Naive thymus-derived CD4-positive, alpha-beta T cell (primary cell): ENCODE results near the gene PLOD1. TPM values are rescaled to one million over a fixed set of nuclear protein-coding genes. Genes with fewer than 3 reads are reported as not detected.

Experiments used
- ATAC-seq: fragments of 150-1000 bp; cut with Tn5 transposase; 2 replicates; pipeline ENCODE4 v1.10.0; 2021; ENCODE audit warnings: mild to moderate bottlenecking, moderate library complexity
- CTCF ChIA-PET: fragments of 350-600 bp; sonication (Branson Sonifier 250); formaldehyde crosslinking; loops from one replicate; lab custom pipeline; 2021; ENCODE audit warnings: antibody characterized with exemption; lab: Charles Lee
- POLR2A ChIA-PET: fragments of 350-600 bp; sonication (Branson Sonifier 250); formaldehyde crosslinking; loops from one replicate; lab custom pipeline; 2021; ENCODE audit warnings: antibody characterized with exemption, inconsistent platforms; lab: Charles Lee
- DNase-seq, 9 donors: peaks; one replicate each; pipeline versions ENCODE4 v3.0.0 to v3.0.0-alpha.2; 2020 to 2022; ENCODE audit warnings: mixed read lengths in 1 of 9
- H3K27ac ChIP-seq: one replicate; pipeline ENCODE4 v1.7.0; 2013; ENCODE audit warnings: mild to moderate bottlenecking, low read depth, low read length, moderate library complexity
- H3K27me3 ChIP-seq, 2 donors: one replicate each; pipeline ENCODE4 v1.7.0; 2013; ENCODE audit warnings: low read length in 2 of 2, mild to moderate bottlenecking in 2 of 2, moderate library complexity in 2 of 2; ENCODE audit not compliant: control insufficient read depth in 2 of 2, insufficient read depth in 2 of 2
- H3K36me3 ChIP-seq, 3 experiments: 1 replicate in 2 of 3; 2 replicates in 1 of 3; pipeline ENCODE4 v1.7.0; 2013; ENCODE audit warnings: low read length in 3 of 3, mild to moderate bottlenecking in 3 of 3, moderate library complexity in 1 of 3; ENCODE audit not compliant: insufficient read depth in 3 of 3, control insufficient read depth in 2 of 3
- H3K4me1 ChIP-seq, 2 donors: one replicate each; pipeline ENCODE4 v1.7.0; 2013; ENCODE audit warnings: low read length in 2 of 2, mild to moderate bottlenecking in 2 of 2, moderate library complexity in 1 of 2; ENCODE audit not compliant: control insufficient read depth in 2 of 2, insufficient read depth in 2 of 2
- H3K4me3 ChIP-seq: 2 replicates; pipeline ENCODE4 v1.7.0; 2013; ENCODE audit warnings: mild to moderate bottlenecking, low read length
- H3K9me3 ChIP-seq, 3 experiments: 1 replicate in 2 of 3; 2 replicates in 1 of 3; pipeline ENCODE4 v1.7.0; 2013; ENCODE audit warnings: low read length in 3 of 3; ENCODE audit not compliant: control insufficient read depth in 2 of 3
- H3K27ac Mint-ChIP-seq, 9 donors: one replicate each; pipeline ENCODE4 v1.8.0; 2020 to 2022; ENCODE audit warnings: mixed read lengths in 9 of 9, mild to moderate bottlenecking in 8 of 9, moderate library complexity in 5 of 9, inconsistent platforms in 2 of 9
- H3K27me3 Mint-ChIP-seq, 5 donors: one replicate each; pipeline ENCODE4 v1.8.0; 2021 to 2022; ENCODE audit warnings: mixed read lengths in 5 of 5, mild to moderate bottlenecking in 1 of 5
- H3K36me3 Mint-ChIP-seq, 5 donors: one replicate each; pipeline ENCODE4 v1.8.0; 2020 to 2022; ENCODE audit warnings: mixed read lengths in 5 of 5, mild to moderate bottlenecking in 3 of 5, inconsistent platforms in 1 of 5
- H3K4me1 Mint-ChIP-seq, 7 donors: one replicate each; pipeline ENCODE4 v1.8.0; 2020 to 2022; ENCODE audit warnings: mixed read lengths in 7 of 7, mild to moderate bottlenecking in 3 of 7, inconsistent platforms in 1 of 7
- H3K4me3 Mint-ChIP-seq, 10 donors: one replicate each; pipeline ENCODE4 v1.8.0; 2020 to 2022; ENCODE audit warnings: mild to moderate bottlenecking in 10 of 10, mixed read lengths in 10 of 10, moderate library complexity in 6 of 10, inconsistent platforms in 2 of 10
- H3K9me3 Mint-ChIP-seq, 11 donors: one replicate each; pipeline ENCODE4 v1.8.0; 2020 to 2022; ENCODE audit warnings: mixed read lengths in 11 of 11, mild to moderate bottlenecking in 4 of 11, inconsistent platforms in 1 of 11, moderate library complexity in 1 of 11
- intact Hi-C, 2 donors: fragments of 100-400 bp; cut with micrococcal nuclease; formaldehyde crosslinking; loops; one replicate each; pipeline ENCODE4 v1.15.1; 2023
- polyA plus RNA-seq, 2 donors: library from polyadenylated mRNA; unstranded; fragments of 300-500 nt; fragmentation: Illumina TruSeq; gene quantifications; one replicate each; pipeline ENCODE4 v1.2.3, GENCODE V29; 2021
- total RNA-seq, 6 experiments: library from RNA in 5 of 6; stranded (reverse) in 5 of 6; gene quantifications; 1 replicate in 5 of 6; 2 replicates in 1 of 6; pipeline ENCODE4 v1.2.3 and lab custom pipeline; 2021 to 2026

PLOD1 gene
- total and polyA plus RNA-seq, 7 experiments from 2014 or later, result 1.8 to 24.2 (median 4.2) TPM

DNA sequence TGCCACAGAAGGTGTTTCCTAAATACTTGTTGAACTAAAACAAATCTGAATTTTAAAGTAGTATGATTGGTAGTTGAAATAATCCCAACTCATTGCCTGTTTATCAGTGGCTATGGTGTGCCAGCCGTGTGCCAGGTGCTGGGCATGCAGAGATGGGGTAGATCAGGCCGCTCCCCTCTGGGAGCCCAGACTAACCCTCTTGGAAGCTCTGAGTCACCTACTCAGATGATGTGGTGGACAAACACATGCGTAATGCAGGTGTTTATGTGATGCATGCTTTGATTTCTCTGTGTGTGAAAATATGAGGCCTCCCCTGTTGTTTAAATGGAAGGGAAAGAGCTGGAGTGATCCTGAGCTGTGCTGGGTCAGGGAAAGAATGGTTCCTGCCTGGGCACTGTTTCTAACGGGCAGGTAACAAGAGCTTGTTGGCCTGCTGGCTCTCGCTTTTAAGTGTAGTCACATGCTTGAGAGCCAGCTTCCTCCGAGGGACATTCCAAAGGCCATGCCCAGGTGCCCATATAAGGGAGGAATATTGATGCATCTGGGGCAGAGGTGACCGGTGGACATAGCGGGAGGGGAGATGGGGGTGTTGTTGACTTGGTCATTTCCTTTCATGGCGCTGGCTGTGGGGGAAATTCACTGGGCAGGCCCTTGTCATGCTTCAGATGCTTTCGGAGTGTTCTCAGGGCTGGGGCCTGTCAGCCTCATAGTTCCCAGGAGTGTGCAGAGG lies 56.0 kb downstream of the PLOD1 start:
- no peaks in the 10 kb centered on the region for H3K9me3 ChIP-seq
- no peak overlapping the region for H3K4me3 ChIP-seq
- Mint-ChIP-seq H3K9me3 (no peaks in the 10 kb centered on the region), H3K36me3 (peaks cover 15 to 55% (median 19%) of the 10 kb centered on the region in 5 donors), H3K27me3 (no peaks in the 10 kb centered on the region), H3K27ac (peak overlapping the region in 2 of 9 donors; percentile 39 to 51), H3K4me1 (peaks cover 7 to 14% (median 8%) of the 10 kb centered on the region in 7 donors), H3K4me3 (no peak overlapping the region)
- ATAC-seq (no peak), DNase-seq (no peak)
- POLR2A ChIA-PET, result interaction anchor here (0.6 kb wide), 1 partner anchor 300 kb away, joined by 3 read pairs; no protein-coding TSS in a partner anchor
- CTCF ChIA-PET, result no interaction called here
- intact Hi-C loops, result no loop called here
- H3K27ac ChIP-seq, result no peak overlapping the region
- no peaks in the 10 kb centered on the region for H3K4me1 ChIP-seq
- peaks cover 17 to 64% (median 27%) of the 10 kb centered on the region in 3 experiments for H3K36me3 ChIP-seq
- H3K27me3 ChIP-seq, result no peaks in the 10 kb centered on the region

DNA sequence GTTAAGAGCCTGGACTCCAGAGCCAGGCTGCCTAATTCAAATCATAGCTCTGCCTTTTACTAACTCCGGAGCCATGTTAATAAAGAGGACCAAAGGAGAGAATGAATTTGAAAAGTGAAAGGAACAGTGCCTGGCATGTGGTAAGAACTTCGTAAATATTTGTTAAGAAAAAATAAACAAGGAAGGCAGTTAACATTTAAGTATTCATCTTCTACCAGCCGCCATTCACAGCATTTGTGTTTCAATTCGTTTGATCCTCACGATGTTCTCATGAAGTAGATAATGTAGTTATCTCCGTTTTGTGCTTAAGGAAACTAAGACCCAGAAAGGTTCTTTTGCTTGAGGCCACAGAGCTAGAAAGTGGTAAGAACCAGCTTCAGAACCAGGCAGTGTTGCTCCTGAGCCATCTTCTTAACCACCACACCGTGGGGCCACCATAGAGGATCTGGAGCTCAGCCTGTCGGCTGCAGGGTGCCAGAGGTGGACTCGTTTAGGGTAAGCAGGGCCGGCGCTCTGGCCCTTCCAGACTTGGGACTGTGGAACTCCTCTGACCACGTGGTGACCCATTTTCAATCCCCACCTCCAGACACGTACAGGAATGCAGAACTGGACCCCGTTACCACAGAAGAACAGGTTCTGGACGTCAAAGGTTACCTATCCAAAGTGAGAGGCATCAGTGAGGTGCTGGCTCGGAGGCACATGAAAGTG lies 57.6 kb downstream of the PLOD1 start:
- Histone ChIP-seq H3K36me3 (peaks cover 17 to 72% (median 27%) of the 10 kb centered on the region in 3 experiments), H3K4me1 (no peaks in the 10 kb centered on the region), H3K9me3 (no peaks in the 10 kb centered on the region), H3K27ac (no peak overlapping the region), H3K27me3 (no peaks in the 10 kb centered on the region), H3K4me3 (no peak overlapping the region)
- CTCF ChIA-PET, result interaction anchor here (1.2 kb wide), 1 partner anchor 156 kb away, joined by 3 read pairs; no protein-coding TSS in a partner anchor
- Mint-ChIP-seq H3K27ac (no peak overlapping the region), H3K4me1 (peaks cover 0 to 8% (median 0%) of the 10 kb centered on the region in 7 donors), H3K36me3 (peaks cover 12 to 62% (median 16%) of the 10 kb centered on the region in 5 donors), H3K27me3 (no peaks in the 10 kb centered on the region), H3K9me3 (no peaks in the 10 kb centered on the region), H3K4me3 (no peak overlapping the region)
- POLR2A ChIA-PET, result interaction anchor here (0.9 kb wide), 1 partner anchor 78 kb away, joined by 4 read pairs; no protein-coding TSS in a partner anchor
- no peak for DNase-seq
- ATAC-seq, result no peak
- intact Hi-C loops, result no loop called here

DNA sequence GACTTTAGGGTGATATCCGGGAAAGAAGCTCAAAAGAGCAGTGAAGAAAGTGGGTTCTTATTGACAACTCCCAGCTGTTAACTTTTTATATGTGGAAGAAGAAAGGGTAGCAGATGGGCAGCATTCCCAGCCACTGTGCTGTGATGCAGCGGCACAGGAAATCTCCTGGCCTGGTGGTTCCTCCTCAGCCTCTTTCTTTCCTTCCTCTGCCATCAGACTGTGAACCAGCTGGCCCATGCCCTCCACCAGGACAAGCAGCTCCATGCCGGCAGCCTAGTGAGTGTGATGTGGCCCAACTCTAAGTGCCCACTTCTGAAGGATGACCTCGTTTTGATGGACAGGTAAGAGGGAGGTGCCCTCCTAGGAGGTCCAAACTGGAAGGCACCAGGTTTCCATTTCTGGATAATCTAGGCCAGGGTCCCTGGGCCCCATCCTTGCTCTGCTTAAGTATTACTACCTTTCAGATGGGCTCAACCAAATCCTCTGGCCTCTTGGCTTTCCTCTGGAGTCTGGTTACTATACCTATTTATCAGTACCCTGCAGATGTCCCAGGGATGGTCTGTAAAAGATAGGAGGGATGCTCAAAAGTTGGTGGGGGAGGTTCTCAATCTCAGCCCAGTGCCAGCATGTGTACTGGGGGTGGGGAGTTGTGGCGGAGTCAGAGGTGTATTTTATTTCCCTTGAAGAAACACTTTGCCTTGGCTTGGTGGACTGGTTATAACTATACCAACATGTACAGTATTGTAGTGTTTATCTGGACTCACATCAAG lies 62.7 kb downstream of the PLOD1 start:
- H3K36me3 ChIP-seq, result peaks cover 2 to 80% (median 13%) of the 10 kb centered on the region in 3 experiments
- Mint-ChIP-seq H3K9me3 (no peaks in the 10 kb centered on the region), H3K36me3 (peaks cover 8 to 52% (median 16%) of the 10 kb centered on the region in 5 donors), H3K4me3 (no peak overlapping the region), H3K27me3 (no peaks in the 10 kb centered on the region), H3K27ac (no peak overlapping the region), H3K4me1 (peaks cover 0 to 6% (median 0%) of the 10 kb centered on the region in 7 donors)
- no peaks in the 10 kb centered on the region for H3K27me3 ChIP-seq
- ATAC-seq (no peak), DNase-seq (no peak)
- POLR2A ChIA-PET, result no interaction called here
- H3K9me3 ChIP-seq, result no peaks in the 10 kb centered on the region
- H3K4me1 ChIP-seq, result no peaks in the 10 kb centered on the region
- intact Hi-C loops, result no loop called here
- no peak overlapping the region for H3K4me3 ChIP-seq
- no peak overlapping the region for H3K27ac ChIP-seq
- CTCF ChIA-PET, result no interaction called here

DNA sequence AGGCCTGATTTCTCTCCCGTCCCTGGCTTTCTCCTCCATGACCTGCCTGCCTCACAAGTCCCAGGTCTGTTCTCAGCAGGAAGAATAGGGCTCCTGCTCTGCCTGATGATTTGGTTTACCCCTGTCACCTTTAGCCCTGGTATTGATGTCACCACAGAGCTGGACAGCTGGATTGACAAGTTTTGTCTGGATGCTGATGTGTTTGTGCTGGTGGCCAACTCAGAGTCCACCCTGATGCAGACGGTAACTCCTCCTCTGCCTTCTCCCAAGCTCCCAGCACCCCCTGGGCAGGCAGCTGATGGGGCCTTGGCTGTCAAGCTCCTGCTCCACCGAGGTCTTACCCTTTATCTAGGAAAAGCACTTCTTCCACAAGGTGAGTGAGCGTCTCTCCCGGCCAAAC lies 64.1 kb downstream of the PLOD1 start:
- H3K4me3 Mint-ChIP-seq, result no peak overlapping the region
- DNase-seq (no peak), ATAC-seq (no peak)
- peaks cover 7 to 88% (median 13%) of the 10 kb centered on the region in 3 experiments for H3K36me3 ChIP-seq
- H3K9me3 Mint-ChIP-seq, result no peaks in the 10 kb centered on the region
- intact Hi-C loops, result no loop called here
- H3K4me1 ChIP-seq, result no peaks in the 10 kb centered on the region
- peaks cover 7 to 55% (median 19%) of the 10 kb centered on the region in 5 donors for H3K36me3 Mint-ChIP-seq
- H3K27ac Mint-ChIP-seq, result peak overlapping the region in 1 of 9 donors; percentile 32
- H3K4me1 Mint-ChIP-seq, result peaks cover 0 to 8% (median 0%) of the 10 kb centered on the region in 7 donors
- no peaks in the 10 kb centered on the region for H3K27me3 ChIP-seq
- no peaks in the 10 kb centered on the region for H3K9me3 ChIP-seq
- H3K27me3 Mint-ChIP-seq, result no peaks in the 10 kb centered on the region
- ChIA-PET POLR2A (interaction anchor here (0.7 kb wide), 2 partner anchors 161 to 1539 kb away, joined by 3 to 4 read pairs; no protein-coding TSS in a partner anchor), CTCF (no interaction called here)
- H3K27ac ChIP-seq, result no peak overlapping the region
- no peak overlapping the region for H3K4me3 ChIP-seq

DNA sequence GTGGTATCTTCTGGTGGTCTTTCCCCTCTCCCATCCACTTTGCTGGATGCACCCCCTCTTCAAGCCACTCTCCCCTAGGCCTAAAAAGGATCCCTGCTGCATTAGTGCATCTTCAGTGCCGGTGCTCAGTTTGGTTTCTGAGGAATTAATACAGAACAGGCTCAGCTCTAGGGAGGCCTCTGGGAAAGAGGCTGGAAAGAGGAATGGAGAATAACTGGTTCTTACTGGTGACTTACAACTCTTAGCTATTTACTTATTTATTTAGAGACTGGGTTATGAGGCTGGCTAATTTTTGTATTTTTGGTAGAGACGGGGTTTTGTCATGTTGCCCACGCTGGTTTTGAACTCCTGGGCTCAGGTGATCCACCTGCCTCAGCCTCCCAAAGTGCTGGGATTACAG lies 64.7 kb downstream of the PLOD1 start:
- POLR2A ChIA-PET, result no interaction called here
- peak overlapping the region in 1 of 9 donors; percentile 41 for H3K27ac Mint-ChIP-seq
- no peak for ATAC-seq

DNA sequence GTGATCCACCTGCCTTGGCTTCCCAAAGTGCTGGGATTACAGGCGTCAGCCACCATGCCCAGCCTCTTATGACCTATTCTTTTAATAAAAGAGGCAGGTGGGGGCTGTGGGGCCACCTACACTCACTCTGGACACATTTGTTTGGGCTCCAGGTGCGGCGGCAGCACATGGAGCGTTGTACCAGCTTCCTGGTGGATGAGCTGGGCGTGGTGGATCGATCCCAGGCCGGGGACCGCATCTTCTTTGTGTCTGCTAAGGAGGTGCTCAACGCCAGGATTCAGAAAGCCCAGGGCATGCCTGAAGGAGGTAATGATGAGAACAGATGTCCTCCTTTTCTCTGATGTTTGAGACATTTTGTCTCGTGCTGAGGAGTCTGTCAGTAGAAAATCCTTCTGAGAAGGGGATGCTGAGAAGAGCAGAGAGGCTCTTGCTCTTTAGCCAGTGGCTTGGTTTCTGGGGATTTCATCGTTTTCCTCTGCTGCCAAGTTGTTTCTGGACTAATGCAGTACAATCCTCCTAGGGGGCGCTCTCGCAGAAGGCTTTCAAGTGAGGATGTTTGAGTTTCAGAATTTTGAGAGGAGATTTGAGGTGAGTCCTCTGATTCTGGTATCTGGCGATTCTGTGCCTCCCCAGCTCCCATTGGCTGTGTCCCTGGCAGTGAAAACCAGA lies 66.9 kb downstream of the PLOD1 start:
- intact Hi-C loops, result loop anchor here in 1 of 2 donors (2.0 kb wide), 1 partner anchor 29 kb away; no protein-coding TSS in a partner anchor
- Histone ChIP-seq H3K27ac (no peak overlapping the region), H3K27me3 (no peaks in the 10 kb centered on the region), H3K36me3 (peaks cover 7 to 91% (median 13%) of the 10 kb centered on the region in 3 experiments), H3K9me3 (no peaks in the 10 kb centered on the region), H3K4me1 (no peaks in the 10 kb centered on the region), H3K4me3 (no peak overlapping the region)
- no peaks in the 10 kb centered on the region for H3K27me3 Mint-ChIP-seq
- peaks cover 10 to 58% (median 30%) of the 10 kb centered on the region in 5 donors for H3K36me3 Mint-ChIP-seq
- no peak for ATAC-seq
- H3K4me3 Mint-ChIP-seq, result no peak overlapping the region
- H3K9me3 Mint-ChIP-seq, result no peaks in the 10 kb centered on the region
- CTCF ChIA-PET, result no interaction called here
- H3K4me1 Mint-ChIP-seq, result peaks cover 0 to 11% (median 0%) of the 10 kb centered on the region in 7 donors
- DNase-seq, result peak in 3 of 9 donors; percentile 13 to 51 (median 23)
- POLR2A ChIA-PET, result no interaction called here
- peak overlapping the region in 1 of 9 donors; percentile 23 for H3K27ac Mint-ChIP-seq

More for the DNA sequence above, 64.7 kb downstream of the PLOD1 start:
- no peaks in the 10 kb centered on the region for H3K27me3 ChIP-seq
- DNase-seq, result no peak
- Mint-ChIP-seq H3K36me3 (peaks cover 7 to 58% (median 25%) of the 10 kb centered on the region in 5 donors), H3K27me3 (no peaks in the 10 kb centered on the region), H3K4me3 (no peak overlapping the region), H3K4me1 (peaks cover 0 to 9% (median 0%) of the 10 kb centered on the region in 7 donors), H3K9me3 (no peaks in the 10 kb centered on the region)
- no peak overlapping the region for H3K27ac ChIP-seq
- no peaks in the 10 kb centered on the region for H3K9me3 ChIP-seq
- no peak overlapping the region for H3K4me3 ChIP-seq
- CTCF ChIA-PET, result no interaction called here
- intact Hi-C loops, result no loop called here
- H3K4me1 ChIP-seq, result no peaks in the 10 kb centered on the region
- peaks cover 7 to 89% (median 13%) of the 10 kb centered on the region in 3 experiments for H3K36me3 ChIP-seq
